Measurements from ENCODE around the gene IFT57. TPM values are rescaled to one million over a fixed set of nuclear protein-coding genes. Genes with fewer than 3 reads are reported as not detected.

Gene IFT57
- total and polyA plus RNA-seq, 9 of the 15 experiments (the other 6 are each of a cell fraction or from before 2014, with no cell fraction given), result 1.5 to 20.1 (median 9.9) TPM

GRCh38 chr3:108127301-108127988, 94.8 kb downstream of the IFT57 start:
- no peaks in the 10 kb centered on the region for H3K9me1 ChIP-seq (ENCODE audit: control insufficient read depth, insufficient read depth, low read length)
- peaks cover 11 to 38% of the 10 kb centered on the region in 2 experiments; a peak in 4 of 5 replicates for H3K4me1 ChIP-seq (replicated peaks in 1 of 2; ENCODE audit: control insufficient read depth in 2 of 2, insufficient read depth in 2 of 2, low read length in 2 of 2)
- ChIA-PET CTCF (ENCODE audit: low intra/inter-chr PET ratio) (interaction anchor here (0.7 kb wide), 1 partner anchor 474 kb away, joined by 3 read pairs; no protein-coding TSS in a partner anchor), POLR2A (no interaction called here)
- intact Hi-C loops (cut with micrococcal nuclease) (no loop called here), in situ Hi-C loops (cut with MboI) (no loop called here)
- DNase-seq (ENCODE audit: extremely low read depth in 1 of 4, low spot score in 3 of 4) (no peak), ATAC-seq (no peak), FAIRE-seq (no peak)
- no peak overlapping the region; a peak in 1 of 4 replicates for H3K9ac ChIP-seq (ENCODE audit: insufficient read depth in 1 of 2, low read depth in 2 of 2, low read length in 2 of 2)
- no peak for TF ChIP-seq RCOR1 (IDR thresholded peaks at IDR 0.05; ENCODE audit: borderline replicate concordance in 1 of 2, low read depth in 2 of 2, low read length in 2 of 2)
- TF ChIP-seq GABPA (tag; conservative IDR thresholded peaks at IDR 0.05; ENCODE audit: low read depth), result peak; percentile 65
- TF ChIP-seq NR1H2 (CRISPR knock-in tag; IDR thresholded peaks at IDR 0.05), result no peak
- H3K27ac ChIP-seq (ENCODE audit: extremely low read depth, low read depth, low read length), result no peak overlapping the region
- no peaks in the 10 kb centered on the region for H4K20me1 ChIP-seq (replicated peaks; ENCODE audit: control insufficient read depth, insufficient read depth, low read length)
- no peaks in the 10 kb centered on the region for H3K79me2 ChIP-seq (ENCODE audit: control insufficient read depth, insufficient read depth, low read length)
- H3K4me2 ChIP-seq (ENCODE audit: insufficient read depth, low read length), result no peak overlapping the region
- H3K4me3 ChIP-seq, result no peak overlapping the region
- BruUV-seq (replicated peaks), result TSS peak; percentile 1
- peak overlapping the region; percentile 75; the same call in 1 of the 2 replicates for H2AFZ ChIP-seq (ENCODE audit: low read depth, low read length)
- WGBS (ENCODE audit: insufficient coverage, low coverage, missing lambda C conversion rate), result 65% methylated on average over 7 of the region's 9 CpGs
- H3K27me3 ChIP-seq (ENCODE audit: control insufficient read depth in 2 of 2, insufficient read depth in 2 of 2, low read length in 2 of 2), result no peaks in the 10 kb centered on the region
- no peaks in the 10 kb centered on the region; the same call in 2 of the 3 replicates for H3K36me3 ChIP-seq (ENCODE audit: control insufficient read depth, insufficient read depth, low read length)
- no peaks in the 10 kb centered on the region for H3K9me3 ChIP-seq (replicated peaks; ENCODE audit: control insufficient read depth, insufficient read depth, low read depth, low read length)

GRCh38 chr3:108126348-108126747, 95.9 kb downstream of the IFT57 start:
- POLR2A ChIA-PET, result interaction anchor here (0.7 to 1.4 kb wide), 2 partner anchors 8 to 137 kb away, joined by 3 to 5 read pairs; no protein-coding TSS in a partner anchor
- peaks cover 11 to 27% of the 10 kb centered on the region in 2 experiments; a peak in 4 of 5 replicates for H3K4me1 ChIP-seq (replicated peaks in 1 of 2; ENCODE audit: control insufficient read depth in 2 of 2, insufficient read depth in 2 of 2, low read length in 2 of 2)
- intact Hi-C loops (cut with micrococcal nuclease), result no loop called here
- no peaks in the 10 kb centered on the region for H3K9me3 ChIP-seq (replicated peaks; ENCODE audit: control insufficient read depth, insufficient read depth, low read depth, low read length)
- TF ChIP-seq KDM1A (IDR thresholded peaks at IDR 0.05) (peak in 1 of 2 experiments; percentile 47; a peak in 1 of 4 replicates), ATF6 (CRISPR knock-in tag; IDR thresholded peaks at IDR 0.05) (no peak), TCF7 (IDR thresholded peaks at IDR 0.05; ENCODE audit: borderline replicate concordance) (no peak)
- no peak for DNase-seq (ENCODE audit: extremely low read depth in 1 of 4, low spot score in 3 of 4)
- in situ Hi-C loops (cut with MboI), result no loop called here
- no peak overlapping the region; the same call in 1 of the 2 replicates for H3K4me2 ChIP-seq (ENCODE audit: insufficient read depth, low read length)
- H3K27ac ChIP-seq (ENCODE audit: extremely low read depth, low read depth, low read length), result no peak overlapping the region
- H3K9ac ChIP-seq (ENCODE audit: insufficient read depth in 1 of 2, low read depth in 2 of 2, low read length in 2 of 2), result no peak overlapping the region
- no peaks in the 10 kb centered on the region for H3K79me2 ChIP-seq (ENCODE audit: control insufficient read depth, insufficient read depth, low read length)
- no TSS peak for BruUV-seq (replicated peaks)
- no peaks in the 10 kb centered on the region for H3K27me3 ChIP-seq (ENCODE audit: control insufficient read depth in 2 of 2, insufficient read depth in 2 of 2, low read length in 2 of 2)
- CTCF ChIA-PET (ENCODE audit: low intra/inter-chr PET ratio), result no interaction called here
- FAIRE-seq, result no peak
- H3K9me1 ChIP-seq (ENCODE audit: control insufficient read depth, insufficient read depth, low read length), result no peaks in the 10 kb centered on the region
- ATAC-seq, result no peak
- no peak overlapping the region for H3K4me3 ChIP-seq
- WGBS (ENCODE audit: insufficient coverage, low coverage, missing lambda C conversion rate), result 67% methylated on average over 1 of the region's 1 CpG
- H3K36me3 ChIP-seq (ENCODE audit: control insufficient read depth, insufficient read depth, low read length), result no peaks in the 10 kb centered on the region; the same call in 2 of the 3 replicates
- no peak overlapping the region for H2AFZ ChIP-seq (ENCODE audit: low read depth, low read length)
- H4K20me1 ChIP-seq (replicated peaks; ENCODE audit: control insufficient read depth, insufficient read depth, low read length), result no peaks in the 10 kb centered on the region
